KMS-11 (cell line): ENCODE results near the gene SND1.

ENCODE experiments used
- H2AFZ ChIP-seq: fragments of 200-600 bp; sonication (generic); 2 replicates; pipeline ENCODE4 v1.6.1; 2016; ENCODE audit warnings: antibody characterized with exemption, mixed run types, low read depth
- H3K27ac ChIP-seq: fragments of 200-600 bp; sonication (generic); 2 replicates; pipeline ENCODE4 v1.6.1; 2016; ENCODE audit warnings: mild to moderate bottlenecking, mixed run types
- H3K27me3 ChIP-seq: fragments of 200-600 bp; sonication (generic); 2 replicates; pipeline ENCODE4 v1.6.1; 2017; ENCODE audit warnings: mild to moderate bottlenecking, low read depth, mixed run types, moderate library complexity; ENCODE audit not compliant: insufficient read depth
- H3K36me3 ChIP-seq: fragments of 200-600 bp; sonication (generic); 2 replicates; pipeline ENCODE4 v1.6.1; 2017; ENCODE audit warnings: mild to moderate bottlenecking, mixed run types; ENCODE audit not compliant: insufficient read depth
- H3K4me1 ChIP-seq: fragments of 200-600 bp; sonication (generic); 2 replicates; pipeline ENCODE4 v1.6.1; 2016; ENCODE audit warnings: mild to moderate bottlenecking, low read depth, mixed run types; ENCODE audit not compliant: poor library complexity, severe bottlenecking
- H3K4me2 ChIP-seq: fragments of 200-600 bp; sonication (generic); 2 replicates; pipeline ENCODE4 v1.7.0; 2016; ENCODE audit warnings: mild to moderate bottlenecking, mixed run types
- H3K4me3 ChIP-seq: fragments of 200-600 bp; sonication (generic); IDR thresholded peaks from 2 replicates; pipeline ENCODE4 v1.6.1; 2017; ENCODE audit warnings: low read depth, low read length, mixed read lengths; ENCODE audit not compliant: insufficient read depth
- H3K79me2 ChIP-seq: fragments of 200-600 bp; sonication (generic); 2 replicates; pipeline ENCODE4 v1.6.1; 2016; ENCODE audit warnings: low read depth, mixed run types; ENCODE audit not compliant: insufficient read depth
- H3K9ac ChIP-seq: fragments of 200-600 bp; sonication (generic); 2 replicates; pipeline ENCODE4 v1.6.1; 2016; ENCODE audit warnings: mild to moderate bottlenecking, mixed run types
- H4K20me1 ChIP-seq: fragments of 200-600 bp; sonication (generic); 2 replicates; pipeline ENCODE4 v1.6.1; 2016; ENCODE audit warnings: mild to moderate bottlenecking, mixed run types; ENCODE audit not compliant: insufficient read depth
- TF ChIP-seq, protein P1 (sequence below): fragments of 200-600 bp; sonication (generic); conservative IDR thresholded peaks from 2 replicates; pipeline ENCODE4 v1.6.1; 2017; ENCODE audit warnings: low read depth, mild to moderate bottlenecking, antibody characterized with exemption, low read length, moderate library complexity, mixed read lengths

Gene SND1

DNA sequence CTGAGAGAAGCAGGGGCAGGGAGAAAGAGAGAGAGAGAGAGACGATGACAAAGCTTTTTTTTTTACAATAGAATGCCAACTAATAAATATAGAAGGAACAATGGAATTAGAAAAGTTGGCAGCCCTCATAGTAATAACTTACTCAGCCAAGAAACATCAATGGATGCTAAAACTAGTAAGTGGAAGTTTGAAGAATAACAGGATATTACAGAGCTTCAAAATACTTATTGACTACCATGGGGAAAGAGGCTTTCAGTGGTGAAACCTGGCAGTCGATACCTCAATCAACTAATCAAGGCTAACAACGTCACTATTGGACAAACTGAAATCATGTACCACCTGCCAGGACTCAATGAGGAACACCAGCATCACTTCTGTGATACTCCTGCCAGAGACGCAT, 479.7 kb downstream of the SND1 start:
- H3K27me3 ChIP-seq = no peaks in the 10 kb centered on the region

DNA sequence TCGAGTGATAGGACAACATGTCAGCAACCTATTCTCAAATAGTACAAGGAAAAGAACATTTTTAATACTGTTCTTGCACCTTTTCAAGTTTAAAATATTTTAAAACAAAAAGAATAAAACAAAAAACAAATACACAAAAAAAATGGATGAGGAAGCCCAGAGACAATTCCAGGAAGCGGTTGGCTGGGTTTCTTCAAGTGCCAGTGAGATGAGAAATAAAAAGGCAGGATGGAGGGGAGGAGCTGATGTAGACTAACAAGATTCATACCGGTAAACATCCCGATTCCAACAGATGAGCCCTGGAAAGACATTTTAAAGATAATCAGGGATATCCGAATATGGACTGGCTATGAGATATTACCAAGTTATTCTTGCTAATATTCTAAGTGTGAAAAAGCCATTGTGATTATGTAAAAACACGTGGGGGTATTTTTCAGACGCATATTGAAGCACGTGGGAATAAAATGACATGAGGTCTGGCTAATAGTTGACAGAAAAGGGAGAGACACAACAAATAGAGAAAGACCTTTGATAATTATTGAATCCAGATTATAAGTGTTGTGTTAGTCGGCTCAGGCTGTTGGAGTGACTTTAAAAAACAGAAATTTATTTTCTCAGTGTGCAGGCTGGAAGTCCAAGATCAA, 480.6 kb downstream of the SND1 start:
- no peak overlapping the region for H3K27ac ChIP-seq
- H3K79me2 ChIP-seq = no peaks in the 10 kb centered on the region
- no peaks in the 10 kb centered on the region for H3K36me3 ChIP-seq
- H3K4me3 ChIP-seq = no peak overlapping the region
- no peak overlapping the region for H3K9ac ChIP-seq
- H3K4me1 ChIP-seq = peaks cover 6% of the 10 kb centered on the region
- H3K4me2 ChIP-seq = no peak overlapping the region
- H2AFZ ChIP-seq = no peak overlapping the region
- H4K20me1 ChIP-seq = no peaks in the 10 kb centered on the region
- TF ChIP-seq, protein P1, sequence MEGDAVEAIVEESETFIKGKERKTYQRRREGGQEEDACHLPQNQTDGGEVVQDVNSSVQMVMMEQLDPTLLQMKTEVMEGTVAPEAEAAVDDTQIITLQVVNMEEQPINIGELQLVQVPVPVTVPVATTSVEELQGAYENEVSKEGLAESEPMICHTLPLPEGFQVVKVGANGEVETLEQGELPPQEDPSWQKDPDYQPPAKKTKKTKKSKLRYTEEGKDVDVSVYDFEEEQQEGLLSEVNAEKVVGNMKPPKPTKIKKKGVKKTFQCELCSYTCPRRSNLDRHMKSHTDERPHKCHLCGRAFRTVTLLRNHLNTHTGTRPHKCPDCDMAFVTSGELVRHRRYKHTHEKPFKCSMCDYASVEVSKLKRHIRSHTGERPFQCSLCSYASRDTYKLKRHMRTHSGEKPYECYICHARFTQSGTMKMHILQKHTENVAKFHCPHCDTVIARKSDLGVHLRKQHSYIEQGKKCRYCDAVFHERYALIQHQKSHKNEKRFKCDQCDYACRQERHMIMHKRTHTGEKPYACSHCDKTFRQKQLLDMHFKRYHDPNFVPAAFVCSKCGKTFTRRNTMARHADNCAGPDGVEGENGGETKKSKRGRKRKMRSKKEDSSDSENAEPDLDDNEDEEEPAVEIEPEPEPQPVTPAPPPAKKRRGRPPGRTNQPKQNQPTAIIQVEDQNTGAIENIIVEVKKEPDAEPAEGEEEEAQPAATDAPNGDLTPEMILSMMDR = no peak
- H3K27me3 ChIP-seq = no peaks in the 10 kb centered on the region

More for the DNA sequence above, 479.7 kb downstream of the SND1 start:
- Histone ChIP-seq H3K79me2 (no peaks in the 10 kb centered on the region), H3K36me3 (no peaks in the 10 kb centered on the region), H3K9ac (no peak overlapping the region), H3K4me2 (no peak overlapping the region), H4K20me1 (no peaks in the 10 kb centered on the region), H3K27ac (no peak overlapping the region), H3K4me3 (no peak overlapping the region), H3K4me1 (peaks cover 6% of the 10 kb centered on the region), H2AFZ (no peak overlapping the region)
- TF ChIP-seq, protein P1 = no peak

DNA sequence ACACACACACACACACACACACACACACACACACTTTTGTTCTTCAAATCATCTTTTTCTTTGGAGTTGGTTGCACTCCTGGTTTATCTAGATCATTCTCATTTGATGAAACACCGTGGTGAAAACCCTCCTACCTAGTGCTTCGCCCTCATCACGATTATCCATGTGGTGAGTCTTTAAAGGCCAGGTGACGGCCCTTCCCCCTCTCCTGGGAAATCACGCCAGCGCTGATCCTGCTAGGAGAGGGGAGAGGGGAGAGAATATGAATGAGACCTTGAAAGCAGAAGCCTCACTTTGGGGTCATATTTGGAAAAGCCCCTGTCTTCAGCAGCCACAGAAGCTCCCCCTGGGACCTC, 483.1 kb downstream of the SND1 start:
- Histone ChIP-seq H3K79me2 (no peaks in the 10 kb centered on the region), H3K4me3 (no peak overlapping the region), H3K27me3 (no peaks in the 10 kb centered on the region), H3K9ac (peak overlapping the region; percentile 85), H3K4me1 (peaks cover 6% of the 10 kb centered on the region), H4K20me1 (no peaks in the 10 kb centered on the region), H3K27ac (no peak overlapping the region), H3K4me2 (peak overlapping the region; percentile 94), H2AFZ (peak overlapping the region; percentile 100), H3K36me3 (no peaks in the 10 kb centered on the region)
- TF ChIP-seq, protein P1 = no peak

DNA sequence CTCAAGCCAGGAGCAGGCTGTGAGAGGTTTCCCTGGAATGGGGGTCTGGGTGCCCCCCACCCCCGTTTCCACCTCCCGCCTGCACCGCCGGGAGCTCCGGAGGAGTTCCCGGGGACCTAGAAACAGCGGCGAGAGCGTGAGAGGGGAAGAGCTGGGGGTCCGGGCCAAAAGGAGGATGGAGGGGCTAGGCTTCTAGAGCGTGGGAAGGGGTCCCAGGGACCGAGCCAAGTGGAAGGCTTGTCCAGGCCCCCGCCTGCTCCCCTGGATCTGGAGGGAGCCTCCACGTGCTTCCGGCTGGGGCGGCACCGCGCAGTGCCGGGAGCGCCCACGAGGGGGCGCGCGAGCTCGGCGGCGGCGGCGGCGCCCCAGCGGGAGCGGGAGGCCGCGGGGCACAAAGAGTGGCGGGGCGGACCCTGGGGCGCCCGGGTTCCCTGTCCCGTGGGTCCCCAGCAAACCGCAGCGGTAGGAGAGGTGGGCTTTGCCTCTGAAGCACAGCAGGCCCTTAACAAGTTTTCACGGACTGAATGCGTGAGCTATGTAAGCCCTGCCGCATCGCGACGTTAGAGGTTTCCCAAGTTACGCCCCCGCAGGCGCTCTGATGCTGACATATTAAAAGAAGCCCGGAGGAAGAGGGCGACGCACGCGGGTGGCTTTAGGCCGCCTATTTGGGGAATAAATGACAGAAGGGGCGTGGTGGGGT, 483.7 kb downstream of the SND1 start:
- peak overlapping the region; percentile 94 for H3K4me2 ChIP-seq
- H2AFZ ChIP-seq = peak overlapping the region; percentile 100

More for the DNA sequence above, 483.7 kb downstream of the SND1 start:
- no peak overlapping the region for H3K4me3 ChIP-seq
- H4K20me1 ChIP-seq = no peaks in the 10 kb centered on the region
- H3K4me1 ChIP-seq = peaks cover 6% of the 10 kb centered on the region
- peak overlapping the region; percentile 33; the same call in 1 of the 2 replicates for H3K27ac ChIP-seq
- H3K27me3 ChIP-seq = no peaks in the 10 kb centered on the region
- H3K79me2 ChIP-seq = no peaks in the 10 kb centered on the region
- H3K36me3 ChIP-seq = no peaks in the 10 kb centered on the region
- TF ChIP-seq, protein P1 = peak; percentile 85
- H3K9ac ChIP-seq = peak overlapping the region; percentile 85
